Measurements from ENCODE around the gene YTHDC1.

Gene YTHDC1

DNA sequence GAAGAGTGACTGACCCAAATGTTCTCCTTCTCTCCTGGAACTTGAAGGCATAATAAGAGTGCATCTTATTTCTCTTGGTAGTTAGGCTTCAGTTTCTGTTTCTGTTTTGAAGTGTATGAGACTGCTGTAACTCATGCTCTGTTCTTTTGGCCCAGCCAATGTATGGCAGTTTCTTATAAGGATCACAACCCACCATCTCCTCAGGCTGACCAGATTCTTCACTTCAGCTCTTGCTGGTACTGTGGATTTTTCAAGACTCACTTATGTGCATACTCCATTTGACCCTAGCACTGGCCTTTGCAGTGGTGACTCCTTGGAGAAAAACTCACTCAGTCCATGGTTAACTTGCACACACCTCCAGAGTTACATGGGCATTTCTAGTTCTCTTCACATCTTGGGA is 9.6 kb upstream of the YTHDC1 start:
- DNase-seq (ENCODE audit: low read depth in 2 of 3, low spot score in 2 of 3): no peak

GRCh38 chr4:68358988-68359387 is 9.1 kb upstream of the YTHDC1 start:
- no peak for DNase-seq (ENCODE audit: low read depth in 2 of 3, low spot score in 2 of 3)

DNA sequence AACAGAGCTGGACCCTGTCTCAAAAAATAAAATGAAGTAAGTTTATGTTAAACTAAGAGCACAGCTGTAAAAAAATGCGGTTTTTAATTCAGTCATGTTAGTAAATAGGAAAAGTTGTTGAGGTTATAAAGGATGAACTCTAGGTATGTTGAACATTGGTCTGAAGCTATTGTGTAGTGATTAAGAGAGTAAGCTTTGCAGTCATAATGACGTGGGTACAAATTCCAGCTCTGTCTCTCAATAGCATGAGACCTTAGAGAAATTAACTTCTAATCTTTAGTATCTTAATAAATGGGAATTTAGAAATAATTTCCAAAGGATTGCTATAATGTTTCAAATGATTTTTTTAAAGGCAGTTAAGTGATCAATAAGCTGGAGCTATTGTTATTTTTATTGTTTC is 2.9 kb upstream of the YTHDC1 start:
- DNase-seq (ENCODE audit: low read depth in 2 of 3, low spot score in 2 of 3): no peak

GRCh38 chr4:68349279-68349648 is 626 bp downstream of the YTHDC1 start:
- no peak for DNase-seq (ENCODE audit: low read depth in 2 of 3, low spot score in 2 of 3)

DNA sequence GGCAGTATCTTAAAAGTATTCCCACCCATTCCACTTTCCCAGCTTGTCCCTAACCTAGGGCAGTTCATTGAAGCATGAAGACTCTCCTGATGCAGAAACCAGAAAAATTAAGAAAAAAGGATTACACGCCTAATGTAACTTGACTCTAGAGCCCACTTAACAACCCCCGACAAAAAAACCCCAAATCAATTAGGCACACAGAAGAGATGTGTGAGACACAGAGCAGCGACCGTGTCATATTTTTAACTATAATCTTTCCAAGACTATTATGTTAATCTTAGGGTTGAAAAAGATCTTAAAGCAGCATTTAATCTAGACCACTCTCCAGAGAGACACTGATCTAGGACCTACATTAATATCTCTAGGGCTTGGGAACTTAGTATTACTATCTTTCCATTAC is 1.3 kb downstream of the YTHDC1 start:
- no peak for DNase-seq (ENCODE audit: low read depth in 2 of 3, low spot score in 2 of 3)

- no peak for DNase-seq (ENCODE audit: low read depth in 2 of 3, low spot score in 2 of 3)
Observed at GRCh38 chr4:68347845-68348244, 2.0 kb downstream of the YTHDC1 start.

DNA sequence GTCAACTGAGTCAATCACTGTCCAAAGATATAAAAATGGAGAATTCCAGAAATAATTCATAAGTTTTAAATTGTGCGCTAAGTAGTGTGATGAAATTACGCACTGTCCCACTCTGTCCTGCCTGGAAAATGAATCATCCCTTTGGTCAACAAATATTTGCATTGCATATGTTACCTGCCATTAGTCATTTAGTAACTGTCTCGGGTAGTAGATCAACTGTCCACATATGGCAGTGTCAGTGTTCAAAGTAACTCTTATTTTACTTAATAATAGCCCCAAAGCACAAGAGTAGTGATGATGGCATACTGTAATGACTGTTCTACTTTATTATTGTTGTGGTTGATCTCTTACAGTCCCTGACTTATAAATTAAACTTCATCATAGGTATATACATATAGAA is 3.4 kb downstream of the YTHDC1 start:
- no peak for DNase-seq (ENCODE audit: low read depth in 2 of 3, low spot score in 2 of 3)

- no peak for DNase-seq (ENCODE audit: low read depth in 2 of 3, low spot score in 2 of 3)
Observed at GRCh38 chr4:68344785-68345184, 5.1 kb downstream of the YTHDC1 start.

DNA sequence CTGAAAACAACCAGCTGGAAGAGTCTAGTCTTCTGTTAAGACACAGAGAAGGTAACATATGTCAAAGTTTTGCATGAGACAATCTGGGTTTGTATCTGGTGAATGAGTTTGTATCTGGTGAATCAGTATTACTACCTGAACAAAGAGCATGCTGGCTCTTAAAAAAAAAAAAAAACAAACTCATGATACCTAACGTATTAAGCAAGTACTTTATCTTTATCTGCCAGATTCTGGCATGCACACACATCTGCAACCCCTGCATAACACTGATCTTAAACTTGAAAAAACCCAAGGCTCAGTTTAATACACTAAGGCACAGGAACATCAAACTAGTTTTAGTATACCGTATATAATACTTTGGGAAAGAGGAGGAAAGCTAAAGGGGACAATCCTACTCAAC is 5.8 kb downstream of the YTHDC1 start:
- DNase-seq (ENCODE audit: low read depth in 2 of 3, low spot score in 2 of 3): no peak

GRCh38 chr4:68342134-68342533 is 7.8 kb downstream of the YTHDC1 start:
- no peak for DNase-seq (ENCODE audit: low read depth in 2 of 3, low spot score in 2 of 3)

DNA sequence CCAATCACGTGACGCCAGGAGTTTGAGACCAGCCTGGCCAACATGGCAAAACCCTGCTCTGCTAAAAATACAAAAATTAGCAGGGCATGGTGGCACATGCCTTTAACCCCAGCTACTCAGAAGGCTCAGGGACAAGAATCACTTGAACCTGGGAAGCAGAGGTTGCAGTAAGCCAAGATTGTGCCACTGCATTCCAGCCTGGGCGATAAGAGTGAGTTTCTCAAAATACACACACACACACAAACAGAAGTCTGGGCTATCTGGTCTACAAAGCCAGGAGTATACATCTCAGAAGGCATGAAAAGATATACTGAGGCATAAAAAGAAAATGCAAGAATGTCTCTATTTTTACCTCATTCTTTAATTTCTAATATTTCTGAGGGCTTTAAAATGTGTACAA is 11.3 kb downstream of the YTHDC1 start:
- no peak for DNase-seq (ENCODE audit: low read depth in 2 of 3, low spot score in 2 of 3)

DNA sequence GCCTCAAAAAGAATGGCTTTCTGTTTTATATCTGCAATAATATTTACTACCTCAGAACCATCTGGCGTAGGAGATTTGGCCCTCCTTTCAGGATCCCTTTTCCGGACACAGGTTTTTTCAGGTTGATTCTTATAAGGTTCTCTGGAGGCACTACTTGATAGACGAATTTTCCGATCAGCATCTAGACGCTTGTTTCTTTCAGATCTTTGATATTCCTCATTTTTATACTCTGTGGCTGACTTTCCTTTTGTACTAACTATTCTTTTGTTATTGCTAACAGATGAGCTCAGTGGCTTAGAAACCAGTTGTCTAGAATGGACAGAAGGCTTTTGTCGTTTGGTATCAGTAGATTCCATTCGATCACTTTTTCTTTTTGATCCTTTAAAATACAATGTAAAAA is 12.4 kb downstream of the YTHDC1 start:
- DNase-seq (ENCODE audit: low read depth in 2 of 3, low spot score in 2 of 3): no peak

DNA sequence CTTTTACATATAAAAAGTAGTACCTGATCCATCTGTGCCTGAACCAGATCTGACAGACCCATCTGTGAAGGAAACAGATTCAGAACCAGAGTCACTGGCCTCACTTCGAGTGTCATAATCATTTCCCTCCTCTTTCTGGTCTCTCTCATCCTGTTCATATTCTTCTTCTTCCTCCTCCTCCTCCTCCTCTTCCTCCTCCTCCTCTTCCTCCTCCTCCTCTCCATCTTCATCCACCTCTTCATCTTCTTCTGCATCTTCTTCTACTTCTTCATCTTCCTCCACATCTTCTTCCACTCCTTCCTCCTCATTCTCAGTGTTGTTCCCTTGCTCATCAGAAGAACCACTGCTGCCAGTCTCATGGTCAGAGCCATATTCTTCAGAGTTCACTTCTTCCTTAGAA is 12.9 kb downstream of the YTHDC1 start:
- DNase-seq (ENCODE audit: low read depth in 2 of 3, low spot score in 2 of 3): no peak

GRCh38 chr4:68336530-68336929 is 13.4 kb downstream of the YTHDC1 start:
- DNase-seq (ENCODE audit: low read depth in 2 of 3, low spot score in 2 of 3): no peak

DNA sequence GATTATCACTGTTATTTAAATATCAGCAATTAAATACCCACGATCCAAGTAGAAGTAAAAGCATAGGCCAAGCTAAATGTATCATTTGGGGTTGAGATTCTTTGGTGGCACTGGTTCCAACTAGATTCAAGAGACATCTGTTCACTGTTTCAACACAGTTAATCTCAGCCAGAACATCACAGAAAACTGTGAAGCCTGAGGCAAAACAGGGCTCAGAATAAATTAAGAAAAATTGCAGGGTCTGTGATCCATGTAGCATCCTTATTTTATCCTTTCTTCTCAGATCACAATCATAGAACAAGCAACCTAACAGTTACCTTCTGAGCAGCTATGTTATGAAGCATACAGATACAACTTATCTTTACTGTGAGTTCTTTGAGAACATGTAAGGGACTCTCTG is 23.7 kb downstream of the YTHDC1 start:
- no peak for DNase-seq (ENCODE audit: low read depth in 2 of 3, low spot score in 2 of 3)

DNA sequence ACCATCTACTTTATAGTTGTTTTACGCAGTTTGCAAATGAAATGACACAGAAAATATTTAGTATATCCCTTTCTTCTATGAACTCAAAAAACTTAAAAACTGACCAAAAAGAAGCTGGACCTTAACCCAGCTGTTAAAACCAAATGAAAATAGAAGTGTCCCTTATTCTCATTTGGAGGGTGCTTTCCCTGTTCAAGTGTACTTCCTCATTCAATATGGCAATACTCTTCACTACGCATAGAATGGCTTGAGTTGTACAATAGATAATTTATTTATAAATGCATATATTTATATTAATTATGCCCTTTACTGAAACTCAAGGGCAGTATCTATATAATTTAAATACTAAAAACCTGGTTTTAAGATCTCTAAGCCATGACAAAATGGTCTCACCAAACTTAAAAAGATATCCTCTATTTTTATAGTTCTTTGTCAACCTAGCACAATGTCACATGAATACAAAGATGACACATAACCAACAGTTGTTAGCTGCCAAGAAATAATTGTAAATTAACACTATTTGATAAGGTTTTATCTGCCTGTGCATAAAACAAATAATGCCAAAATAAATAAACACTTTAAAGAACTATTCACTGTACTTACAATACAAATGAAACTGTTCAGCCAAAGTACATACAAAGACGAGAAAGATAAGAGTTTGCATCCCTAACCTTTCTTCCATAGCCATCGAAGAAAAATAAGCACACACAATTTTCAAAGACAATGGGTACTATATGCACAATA is 25.2 kb downstream of the YTHDC1 start:
- no peak for DNase-seq (ENCODE audit: low read depth in 2 of 3, low spot score in 2 of 3)

- DNase-seq (ENCODE audit: low read depth in 2 of 3, low spot score in 2 of 3): no peak
Observed at GRCh38 chr4:68319040-68319439, 30.9 kb downstream of the YTHDC1 start.

DNA sequence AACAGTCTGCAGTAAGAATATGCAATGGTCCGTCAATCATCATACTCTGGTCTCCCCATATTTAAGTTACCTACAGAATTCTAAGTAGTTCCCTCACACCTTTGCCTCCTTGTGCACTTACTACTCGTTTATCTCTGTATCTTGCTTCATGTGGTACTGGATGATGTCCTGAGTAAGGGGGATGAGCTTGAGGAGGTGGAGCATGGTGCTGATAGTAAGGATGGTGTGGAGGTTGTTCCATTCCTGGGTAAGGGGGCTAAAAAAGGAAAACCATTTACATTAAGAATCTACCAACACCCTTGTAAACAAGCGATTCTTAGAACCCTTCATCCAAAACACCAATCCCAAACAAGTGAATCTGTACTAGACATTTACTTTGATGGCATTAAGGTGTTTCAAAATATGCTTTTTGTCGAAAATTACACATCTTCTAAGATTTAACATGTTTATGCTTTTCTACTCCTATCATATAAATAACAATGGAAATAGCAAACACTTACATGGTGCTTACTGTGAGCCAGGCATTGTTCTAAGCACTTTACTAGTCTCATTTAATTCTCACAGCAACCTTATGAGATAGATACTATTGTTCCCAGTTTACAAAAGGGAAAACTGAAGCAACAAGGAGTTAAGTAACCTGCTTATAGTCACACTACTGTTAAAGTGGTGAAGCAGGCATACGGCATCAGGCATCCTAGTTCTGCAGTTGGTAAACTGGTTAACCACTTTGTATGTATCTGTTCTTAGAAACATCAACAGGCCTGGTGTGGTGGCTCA is 33.5 kb downstream of the YTHDC1 start:
- DNase-seq (ENCODE audit: low read depth in 2 of 3, low spot score in 2 of 3): no peak

- no peak for DNase-seq (ENCODE audit: low read depth in 2 of 3, low spot score in 2 of 3)
Observed at GRCh38 chr4:68310651-68311247, 39.1 kb downstream of the YTHDC1 start.

GRCh38 chr4:68304731-68305130 is 45.2 kb downstream of the YTHDC1 start:
- no peak for DNase-seq (ENCODE audit: low read depth in 2 of 3, low spot score in 2 of 3)

DNA sequence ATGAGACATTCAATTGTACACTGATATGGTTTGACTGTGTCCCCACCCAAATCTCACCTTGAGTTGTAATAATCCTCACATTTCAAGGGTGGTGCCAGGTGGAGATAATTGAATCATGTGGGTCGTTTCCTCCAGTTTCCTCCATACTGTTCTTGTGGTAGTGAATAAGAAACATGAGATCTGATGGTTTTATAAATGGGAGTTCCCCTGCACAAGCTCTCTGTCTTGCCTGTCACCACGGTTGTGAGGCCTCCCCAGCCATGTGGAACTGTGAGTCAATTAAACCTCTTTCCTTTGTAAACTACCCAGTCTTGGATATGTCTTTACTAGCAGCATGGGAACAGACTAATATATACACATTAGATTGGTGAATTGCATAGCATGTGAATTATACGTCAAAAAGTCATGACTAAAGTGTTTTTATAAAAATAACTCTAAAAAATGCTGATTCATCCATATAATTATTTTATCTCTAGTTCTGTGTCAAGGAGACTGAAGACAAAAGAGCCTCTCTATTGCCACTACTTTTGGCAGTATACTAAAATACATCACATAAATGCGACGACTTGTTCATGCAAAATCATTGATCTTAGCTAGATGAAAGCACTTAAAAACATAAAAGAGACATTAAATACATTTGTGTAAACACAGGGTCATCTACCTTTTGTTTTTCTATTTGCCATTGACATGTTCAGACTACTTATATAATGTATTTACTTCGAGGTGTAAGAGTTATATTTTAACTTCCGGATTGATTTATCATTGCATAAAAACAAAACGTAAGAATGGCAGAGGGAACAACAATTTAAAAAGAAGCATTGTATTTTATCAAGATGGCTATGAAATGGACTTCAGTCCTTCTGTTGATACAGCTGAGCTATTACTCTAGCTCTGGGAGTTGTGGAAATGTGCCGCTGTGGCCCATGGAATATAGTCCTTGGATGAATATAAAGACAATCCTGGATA is 50.1 kb downstream of the YTHDC1 start:
- DNase-seq (ENCODE audit: low read depth in 2 of 3, low spot score in 2 of 3): no peak

Data from activated CD8-positive, alpha-beta memory T cell treated with anti-CD3 and anti-CD28 coated beads for 48 hours (primary cell).